ENCODE results near the gene IQCM. TPM values are rescaled to one million over a fixed set of nuclear protein-coding genes. Genes with fewer than 3 reads are reported as not detected.
"Not testable (repeated sequence)": the region's sequence is repeated elsewhere in the genome, so short reads cannot be mapped to it uniquely, and the experiment has no call there.

Gene IQCM
- polyA plus RNA-seq, 1 donor: 0.15 TPM

- no CpG with 5 or more reads among the region's 1 CpG for WGBS (ENCODE audit: insufficient coverage, low lambda C conversion rate)
- no peak for DNase-seq
Measured at GRCh38 chr4:149489321-149489720, 326.3 kb downstream of the IQCM start.

DNA sequence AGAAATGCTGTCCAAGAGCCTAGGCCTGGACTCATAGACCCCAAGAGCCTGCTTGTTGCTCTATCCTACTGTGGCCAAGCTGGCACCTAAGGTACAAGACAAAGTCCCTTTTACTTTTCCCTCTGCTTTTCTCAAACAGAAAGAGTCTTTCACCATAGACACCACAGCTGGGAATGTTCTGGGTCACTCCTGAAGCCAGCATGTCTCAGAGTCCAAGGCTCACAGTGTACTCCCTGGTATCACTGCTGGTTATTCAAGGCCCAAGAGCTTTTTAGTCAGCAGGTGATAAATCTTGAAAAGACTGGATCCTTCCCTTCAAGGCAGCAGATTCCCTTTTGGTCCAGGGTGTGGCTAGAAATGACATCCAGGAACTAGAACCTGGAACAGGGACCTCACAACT lies 328.8 kb downstream of the IQCM start:
- peaks cover 2% of the 10 kb centered on the region for H3K9me3 ChIP-seq (ENCODE audit: control insufficient read depth, low read depth, low read length)
- no peaks in the 10 kb centered on the region for H3K4me1 ChIP-seq (ENCODE audit: control insufficient read depth, insufficient read depth, low read length)
- no peak overlapping the region for H3K27ac ChIP-seq (ENCODE audit: low read length)
- H3K27me3 ChIP-seq (ENCODE audit: control insufficient read depth, insufficient read depth, low read length): no peaks in the 10 kb centered on the region
- H3K36me3 ChIP-seq (ENCODE audit: control insufficient read depth, insufficient read depth, low read length): no peaks in the 10 kb centered on the region
- peak; percentile 5 to 20 for DNase-seq
- H3K4me3 ChIP-seq (ENCODE audit: low read length): no peak overlapping the region

More at GRCh38 chr4:149489321-149489720, 326.3 kb downstream of the IQCM start:
- Histone ChIP-seq H3K27me3 (ENCODE audit: control insufficient read depth, insufficient read depth, low read length) (no peaks in the 10 kb centered on the region), H3K27ac (ENCODE audit: low read length) (no peak overlapping the region), H3K9me3 (ENCODE audit: control insufficient read depth, low read depth, low read length) (peaks cover 2% of the 10 kb centered on the region), H3K4me3 (ENCODE audit: low read length) (no peak overlapping the region), H3K4me1 (ENCODE audit: control insufficient read depth, insufficient read depth, low read length) (peaks cover 4% of the 10 kb centered on the region), H3K36me3 (ENCODE audit: control insufficient read depth, insufficient read depth, low read length) (no peaks in the 10 kb centered on the region)

DNA sequence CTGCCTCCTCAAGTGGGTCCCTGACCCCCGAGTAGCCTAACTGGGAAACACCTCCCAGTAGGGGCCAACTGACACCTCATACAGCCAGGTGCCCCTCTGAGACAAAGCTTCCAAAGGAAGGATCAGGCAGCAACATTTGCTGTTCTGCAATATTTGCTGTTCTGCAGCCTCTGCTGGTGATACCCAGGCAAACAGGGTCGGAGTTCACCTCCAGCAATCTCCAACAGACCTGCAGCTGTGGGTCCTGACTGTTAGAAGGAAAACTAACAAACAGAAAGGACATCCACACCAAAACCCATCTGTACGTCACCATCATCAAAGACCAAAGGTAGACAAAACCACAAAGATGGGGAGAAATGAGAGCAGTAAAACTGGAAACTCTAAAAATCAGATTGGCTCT lies 347.0 kb downstream of the IQCM start:
- not testable (repeated sequence) for H3K4me1 ChIP-seq (ENCODE audit: control insufficient read depth, insufficient read depth, low read length); H3K27ac ChIP-seq (ENCODE audit: low read length); H3K4me3 ChIP-seq (ENCODE audit: low read length); DNase-seq; H3K9me3 ChIP-seq (ENCODE audit: control insufficient read depth, low read depth, low read length); H3K27me3 ChIP-seq (ENCODE audit: control insufficient read depth, insufficient read depth, low read length); H3K36me3 ChIP-seq (ENCODE audit: control insufficient read depth, insufficient read depth, low read length)
- WGBS (ENCODE audit: insufficient coverage, low lambda C conversion rate): no CpG with 5 or more reads among the region's 3 CpGs

GRCh38 chr4:149466446-149466845 lies 349.2 kb downstream of the IQCM start:
- no peak overlapping the region for H3K27ac ChIP-seq (ENCODE audit: low read length)
- no peak for DNase-seq
- no peaks in the 10 kb centered on the region for H3K36me3 ChIP-seq (ENCODE audit: control insufficient read depth, insufficient read depth, low read length)
- H3K9me3 ChIP-seq (ENCODE audit: control insufficient read depth, low read depth, low read length): no peaks in the 10 kb centered on the region
- H3K4me1 ChIP-seq (ENCODE audit: control insufficient read depth, insufficient read depth, low read length): no peaks in the 10 kb centered on the region
- H3K4me3 ChIP-seq (ENCODE audit: low read length): no peak overlapping the region
- no peaks in the 10 kb centered on the region for H3K27me3 ChIP-seq (ENCODE audit: control insufficient read depth, insufficient read depth, low read length)

DNA sequence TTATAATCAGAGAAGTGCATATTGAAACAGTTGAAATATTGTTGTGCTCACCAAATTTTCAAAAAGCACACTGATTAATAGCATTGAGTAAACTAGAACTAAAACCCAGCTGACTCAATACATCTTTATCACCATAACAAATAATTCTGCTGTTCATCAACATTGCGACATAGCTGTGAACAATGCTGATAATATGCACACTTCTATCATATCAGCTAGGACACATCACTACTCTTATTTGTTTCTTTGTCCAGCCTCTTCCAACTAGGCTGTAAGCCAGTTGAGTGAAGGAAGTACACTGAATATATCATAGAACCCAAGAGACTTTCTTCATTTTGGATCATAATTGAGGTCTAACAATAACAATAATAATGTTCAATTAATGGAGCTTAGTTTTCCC lies 349.7 kb downstream of the IQCM start:
- WGBS (ENCODE audit: insufficient coverage, low lambda C conversion rate): no CpG with 5 or more reads among the region's 1 CpG
- Histone ChIP-seq H3K9me3 (ENCODE audit: control insufficient read depth, low read depth, low read length) (no peaks in the 10 kb centered on the region), H3K4me1 (ENCODE audit: control insufficient read depth, insufficient read depth, low read length) (no peaks in the 10 kb centered on the region), H3K27ac (ENCODE audit: low read length) (no peak overlapping the region), H3K27me3 (ENCODE audit: control insufficient read depth, insufficient read depth, low read length) (no peaks in the 10 kb centered on the region), H3K4me3 (ENCODE audit: low read length) (no peak overlapping the region), H3K36me3 (ENCODE audit: control insufficient read depth, insufficient read depth, low read length) (no peaks in the 10 kb centered on the region)
- no peak for DNase-seq

DNA sequence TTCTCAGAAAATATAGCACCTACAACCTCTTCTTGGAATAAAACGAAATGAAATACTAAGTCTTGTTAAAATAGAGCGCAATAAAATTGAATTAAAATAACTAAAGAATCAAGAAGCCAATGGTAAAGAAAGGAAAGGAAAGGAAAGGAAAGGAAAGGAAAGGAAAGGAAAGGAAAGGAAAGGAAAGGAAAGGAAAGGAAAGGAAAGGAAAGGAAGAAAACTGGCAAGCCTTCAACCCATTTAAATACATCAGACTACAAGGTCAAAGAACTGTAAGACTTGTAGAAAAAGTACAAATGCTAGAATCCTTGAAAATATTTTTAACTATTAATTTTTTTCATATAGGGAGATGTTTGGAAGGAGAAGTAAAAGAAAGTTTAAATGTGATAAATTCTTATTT lies 372.1 kb downstream of the IQCM start:
- Histone ChIP-seq H3K4me3 (ENCODE audit: low read length) (no peak overlapping the region), H3K4me1 (ENCODE audit: control insufficient read depth, insufficient read depth, low read length) (no peaks in the 10 kb centered on the region), H3K27me3 (ENCODE audit: control insufficient read depth, insufficient read depth, low read length) (no peaks in the 10 kb centered on the region), H3K27ac (ENCODE audit: low read length) (peak overlapping the region; percentile 61), H3K9me3 (ENCODE audit: control insufficient read depth, low read depth, low read length) (no peaks in the 10 kb centered on the region), H3K36me3 (ENCODE audit: control insufficient read depth, insufficient read depth, low read length) (no peaks in the 10 kb centered on the region)
- DNase-seq: no peak
- WGBS (ENCODE audit: insufficient coverage, low lambda C conversion rate): 100% methylated on average over 1 of the region's 2 CpGs

DNA sequence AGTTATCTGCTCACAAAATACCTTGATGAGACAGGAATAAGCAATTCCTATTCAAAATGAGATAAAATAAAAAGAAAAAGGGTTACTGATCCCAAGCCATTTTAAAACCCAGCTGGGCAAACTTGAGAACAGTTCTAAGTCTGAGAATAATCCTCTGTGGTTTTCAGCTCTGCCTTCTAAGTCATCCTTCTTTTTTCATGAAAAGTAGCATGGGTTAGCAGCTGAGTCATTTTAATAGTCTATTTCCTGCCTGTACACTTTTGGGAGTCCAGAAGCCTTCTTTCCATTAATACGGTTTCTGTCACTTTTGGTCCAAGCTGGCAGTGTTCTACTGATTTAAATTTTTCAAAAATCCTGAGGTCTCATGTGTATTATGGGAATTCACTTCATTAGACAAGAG lies 374.3 kb downstream of the IQCM start:
- H3K36me3 ChIP-seq (ENCODE audit: control insufficient read depth, insufficient read depth, low read length): no peaks in the 10 kb centered on the region
- no peak overlapping the region for H3K27ac ChIP-seq (ENCODE audit: low read length)
- WGBS (ENCODE audit: insufficient coverage, low lambda C conversion rate): 83% methylated on average over 1 of the region's 1 CpG
- no peaks in the 10 kb centered on the region for H3K27me3 ChIP-seq (ENCODE audit: control insufficient read depth, insufficient read depth, low read length)
- no peak for DNase-seq
- H3K9me3 ChIP-seq (ENCODE audit: control insufficient read depth, low read depth, low read length): no peaks in the 10 kb centered on the region
- no peaks in the 10 kb centered on the region for H3K4me1 ChIP-seq (ENCODE audit: control insufficient read depth, insufficient read depth, low read length)
- no peak overlapping the region for H3K4me3 ChIP-seq (ENCODE audit: low read length)

DNA sequence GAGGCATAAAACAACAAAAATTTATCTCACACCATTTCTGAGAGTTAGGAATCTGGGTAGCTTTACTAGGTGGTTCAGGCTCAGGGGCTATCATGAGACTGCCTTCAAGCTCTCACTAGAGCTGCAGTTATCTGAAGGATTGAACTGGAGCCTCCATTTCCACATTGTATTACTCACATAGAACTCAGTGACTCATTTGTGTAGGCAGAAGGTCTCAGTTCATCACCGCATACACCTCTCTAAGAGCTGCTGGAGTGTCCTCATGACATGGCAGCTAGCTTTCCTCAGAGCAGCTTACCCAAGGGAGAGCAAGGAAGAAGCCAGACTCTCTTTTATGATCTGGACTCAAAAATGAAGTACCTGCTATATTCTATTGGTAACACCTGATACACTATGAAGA lies 389.2 kb downstream of the IQCM start:
- no peak overlapping the region for H3K4me3 ChIP-seq (ENCODE audit: low read length)
- H3K27ac ChIP-seq (ENCODE audit: low read length): no peak overlapping the region
- no peaks in the 10 kb centered on the region for H3K4me1 ChIP-seq (ENCODE audit: control insufficient read depth, insufficient read depth, low read length)
- DNase-seq: no peak
- H3K27me3 ChIP-seq (ENCODE audit: control insufficient read depth, insufficient read depth, low read length): no peaks in the 10 kb centered on the region
- no peaks in the 10 kb centered on the region for H3K36me3 ChIP-seq (ENCODE audit: control insufficient read depth, insufficient read depth, low read length)
- no peaks in the 10 kb centered on the region for H3K9me3 ChIP-seq (ENCODE audit: control insufficient read depth, low read depth, low read length)
- WGBS (ENCODE audit: insufficient coverage, low lambda C conversion rate): no CpG with 5 or more reads among the region's 1 CpG

- WGBS (ENCODE audit: insufficient coverage, low lambda C conversion rate): no CpG with 5 or more reads among the region's 3 CpGs
- DNase-seq: no peak
- Histone ChIP-seq H3K4me1 (ENCODE audit: control insufficient read depth, insufficient read depth, low read length) (no peaks in the 10 kb centered on the region), H3K27ac (ENCODE audit: low read length) (no peak overlapping the region), H3K36me3 (ENCODE audit: control insufficient read depth, insufficient read depth, low read length) (no peaks in the 10 kb centered on the region), H3K4me3 (ENCODE audit: low read length) (no peak overlapping the region), H3K9me3 (ENCODE audit: control insufficient read depth, low read depth, low read length) (no peaks in the 10 kb centered on the region), H3K27me3 (ENCODE audit: control insufficient read depth, insufficient read depth, low read length) (no peaks in the 10 kb centered on the region)
Measured at GRCh38 chr4:149409555-149409962, 406.1 kb downstream of the IQCM start.

GRCh38 chr4:149409146-149409545 lies 406.5 kb downstream of the IQCM start:
- Histone ChIP-seq H3K36me3 (ENCODE audit: control insufficient read depth, insufficient read depth, low read length) (no peaks in the 10 kb centered on the region), H3K27ac (ENCODE audit: low read length) (no peak overlapping the region), H3K27me3 (ENCODE audit: control insufficient read depth, insufficient read depth, low read length) (no peaks in the 10 kb centered on the region), H3K4me3 (ENCODE audit: low read length) (no peak overlapping the region), H3K9me3 (ENCODE audit: control insufficient read depth, low read depth, low read length) (no peaks in the 10 kb centered on the region), H3K4me1 (ENCODE audit: control insufficient read depth, insufficient read depth, low read length) (no peaks in the 10 kb centered on the region)
- WGBS (ENCODE audit: insufficient coverage, low lambda C conversion rate): 50% methylated on average over 2 of the region's 4 CpGs
- no peak for DNase-seq

DNA sequence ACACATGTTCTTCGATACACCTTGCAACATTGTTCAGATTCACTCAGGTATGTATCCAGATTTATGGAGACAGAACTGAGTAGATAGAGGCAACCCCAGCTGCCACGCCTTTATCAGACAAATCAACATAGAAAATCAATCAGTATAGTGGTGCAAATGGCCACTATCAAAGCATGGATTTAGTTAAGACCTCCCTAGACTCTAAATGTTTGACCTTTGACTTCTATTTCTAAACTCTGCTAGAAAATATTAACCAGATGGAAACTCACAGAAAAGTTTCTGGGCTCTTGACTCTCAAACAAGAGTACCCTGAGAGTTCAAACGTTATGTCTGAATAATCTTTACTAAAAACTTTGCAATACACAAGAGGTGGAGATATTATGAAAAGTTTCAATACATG lies 411.5 kb downstream of the IQCM start:
- peak overlapping the region; percentile 2 for H3K27ac ChIP-seq (ENCODE audit: low read length)

More for the DNA sequence above, 411.5 kb downstream of the IQCM start:
- no peaks in the 10 kb centered on the region for H3K27me3 ChIP-seq (ENCODE audit: control insufficient read depth, insufficient read depth, low read length)
- DNase-seq: peak; percentile 3 to 37
- no peaks in the 10 kb centered on the region for H3K4me1 ChIP-seq (ENCODE audit: control insufficient read depth, insufficient read depth, low read length)
- H3K36me3 ChIP-seq (ENCODE audit: control insufficient read depth, insufficient read depth, low read length): no peaks in the 10 kb centered on the region
- 0% methylated on average over 1 of the region's 3 CpGs for WGBS (ENCODE audit: insufficient coverage, low lambda C conversion rate)
- no peak overlapping the region for H3K4me3 ChIP-seq (ENCODE audit: low read length)
- no peaks in the 10 kb centered on the region for H3K9me3 ChIP-seq (ENCODE audit: control insufficient read depth, low read depth, low read length)
